Central memory CD4-positive, alpha-beta T cell (primary cell): ENCODE results near the gene LCMT1.
"Not testable (repeated sequence)": the region's sequence is repeated elsewhere in the genome, so short reads cannot be mapped to it uniquely, and the experiment has no call there.

Source experiments
- DNase-seq: peaks from one replicate; pipeline ENCODE4 v3.0.0; 2022
- total RNA-seq, 3 experiments: gene quantifications; one replicate each; lab custom pipeline; 2026; lab: John Stamatoyannopoulos, UW

LCMT1 gene
- 17.6 to 24.2 (median 20.8) reads per million in 3 experiments for total RNA-seq

GRCh38 chr16:25111403-25112166 is at the start of gene LCMT1:
Gene LCMT1 (plus strand): TSS chr16:25111742. CDS start chr16:25111884, 142 bp downstream.
- peak; percentile 95 for DNase-seq

GRCh38 chr16:25063102-25063501 is 48.4 kb upstream of the LCMT1 start:
- no peak for DNase-seq

GRCh38 chr16:25063865-25064264 is 47.7 kb upstream of the LCMT1 start:
- no peak for DNase-seq

GRCh38 chr16:25064281-25064680 is 47.3 kb upstream of the LCMT1 start:
- DNase-seq: not testable (repeated sequence)

GRCh38 chr16:25064937-25065336 is 46.6 kb upstream of the LCMT1 start:
- DNase-seq: no peak

GRCh38 chr16:25065899-25066298 is 45.6 kb upstream of the LCMT1 start:
- DNase-seq: no peak

- DNase-seq: no peak
Observed at GRCh38 chr16:25066426-25066746, 45.2 kb upstream of the LCMT1 start.

- DNase-seq: peak; percentile 81
Observed at GRCh38 chr16:25066747-25067631, 44.6 kb upstream of the LCMT1 start.

GRCh38 chr16:25073854-25074253 is 37.7 kb upstream of the LCMT1 start:
- DNase-seq: no peak

GRCh38 chr16:25078386-25078978 is 33.1 kb upstream of the LCMT1 start:
- no peak for DNase-seq

GRCh38 chr16:25079637-25080378 is 31.7 kb upstream of the LCMT1 start:
- no peak for DNase-seq

GRCh38 chr16:25080420-25081131 is 31.0 kb upstream of the LCMT1 start:
- no peak for DNase-seq

- DNase-seq: no peak
Observed at GRCh38 chr16:25081702-25082101, 29.8 kb upstream of the LCMT1 start.

GRCh38 chr16:25083065-25083464 is 28.5 kb upstream of the LCMT1 start:
- DNase-seq: no peak

- DNase-seq: no peak
Observed at GRCh38 chr16:25083701-25084100, 27.8 kb upstream of the LCMT1 start.

GRCh38 chr16:25084797-25085196 is 26.7 kb upstream of the LCMT1 start:
- DNase-seq: no peak

GRCh38 chr16:25087761-25088160 is 23.8 kb upstream of the LCMT1 start:
- no peak for DNase-seq

- DNase-seq: no peak
Observed at GRCh38 chr16:25089351-25089750, 22.2 kb upstream of the LCMT1 start.

- no peak for DNase-seq
Observed at GRCh38 chr16:25092441-25092840, 19.1 kb upstream of the LCMT1 start.

- no peak for DNase-seq
Observed at GRCh38 chr16:25093208-25094061, 18.1 kb upstream of the LCMT1 start.

- no peak for DNase-seq
Observed at GRCh38 chr16:25094596-25094995, 16.9 kb upstream of the LCMT1 start.
